GM12873 (cell line): ENCODE measurements around the gene MND1.

Experiments used
- CTCF ChIP-seq: IDR thresholded peaks from 2 replicates; pipeline ENCODE4 v1.5.1; 2012; ENCODE audit warnings: low read depth, mild to moderate bottlenecking, moderate library complexity, low read length, control low read depth; ENCODE audit not compliant: insufficient read depth; ENCODE audit errors: missing control alignments

MND1 gene

GRCh38 chr4:153451911-153452657 is 107.6 kb downstream of the MND1 start:
- TF ChIP-seq CTCF: no peak

GRCh38 chr4:153452658-153453378 is 108.3 kb downstream of the MND1 start:
- no peak for TF ChIP-seq CTCF

- TF ChIP-seq CTCF: no peak
Observed at GRCh38 chr4:153453402-153453801, 108.9 kb downstream of the MND1 start.

GRCh38 chr4:153458969-153459368 is 114.5 kb downstream of the MND1 start:
- TF ChIP-seq CTCF: no peak

- TF ChIP-seq CTCF: no peak
Observed at GRCh38 chr4:153464068-153464467, 119.6 kb downstream of the MND1 start.
